GM18868 (cell line): ENCODE measurements around the gene LZIC.

Experiments
- ATAC-seq: cut with Tn5 transposase; IDR thresholded peaks from one replicate; pipeline ENCODE4 v1.9.1; 2021; ENCODE audit warnings: mild to moderate bottlenecking, moderate library complexity; ENCODE audit not compliant: unreplicated experiment

LZIC gene

GRCh38 chr1:9910423-9911178, 32.6 kb downstream of the LZIC start:
- ATAC-seq, result peak; percentile 94

- ATAC-seq, result peak; percentile 75
Measured at GRCh38 chr1:9910076-9910422, 33.1 kb downstream of the LZIC start, which contains the start of gene CTNNBIP1. Gene CTNNBIP1 (minus strand): TSS chr1:9910269. CDS start chr1:9872064, 38,205 bp downstream.

GRCh38 chr1:9909234-9910046, 33.8 kb downstream of the LZIC start:
- no peak for ATAC-seq

GRCh38 chr1:9908871-9909233, 34.3 kb downstream of the LZIC start:
- no peak for ATAC-seq

GRCh38 chr1:9907441-9907840, 35.8 kb downstream of the LZIC start:
- ATAC-seq, result no peak

- ATAC-seq, result no peak
Measured at GRCh38 chr1:9906466-9906865, 36.7 kb downstream of the LZIC start.

- no peak for ATAC-seq
Measured at GRCh38 chr1:9905010-9905409, 38.2 kb downstream of the LZIC start.

- no peak for ATAC-seq
Measured at GRCh38 chr1:9904596-9904995, 38.6 kb downstream of the LZIC start.

- ATAC-seq, result no peak
Measured at GRCh38 chr1:9903801-9904527, 39.2 kb downstream of the LZIC start.

- no peak for ATAC-seq
Measured at GRCh38 chr1:9902060-9902452, 41.1 kb downstream of the LZIC start.

- ATAC-seq, result no peak
Measured at GRCh38 chr1:9901148-9902059, 41.8 kb downstream of the LZIC start.

GRCh38 chr1:9900142-9901043, 42.8 kb downstream of the LZIC start:
- ATAC-seq, result no peak

GRCh38 chr1:9894115-9894514, 49.1 kb downstream of the LZIC start:
- ATAC-seq, result no peak

- ATAC-seq, result no peak
Measured at GRCh38 chr1:9892563-9893528, 50.3 kb downstream of the LZIC start.

- no peak for ATAC-seq
Measured at GRCh38 chr1:9891207-9891606, 52.0 kb downstream of the LZIC start.

- ATAC-seq, result no peak
Measured at GRCh38 chr1:9890224-9890731, 52.9 kb downstream of the LZIC start.

GRCh38 chr1:9889411-9889810, 53.8 kb downstream of the LZIC start:
- ATAC-seq, result no peak

GRCh38 chr1:9888886-9889285, 54.3 kb downstream of the LZIC start:
- no peak for ATAC-seq
